Stimulated activated CD4-positive, alpha-beta T cell treated with anti-CD3 and anti-CD28 coated beads, TNF-alpha, amount 100 ng/mL, for 48 hours (primary cell): Measurements from ENCODE around the gene SLC25A1.

Experiments
- DNase-seq, 3 donors: peaks; one replicate each; pipeline ENCODE4 v3.0.0-alpha.2; 2020; ENCODE audit warnings: low read depth in 3 of 3

SLC25A1 gene

DNA sequence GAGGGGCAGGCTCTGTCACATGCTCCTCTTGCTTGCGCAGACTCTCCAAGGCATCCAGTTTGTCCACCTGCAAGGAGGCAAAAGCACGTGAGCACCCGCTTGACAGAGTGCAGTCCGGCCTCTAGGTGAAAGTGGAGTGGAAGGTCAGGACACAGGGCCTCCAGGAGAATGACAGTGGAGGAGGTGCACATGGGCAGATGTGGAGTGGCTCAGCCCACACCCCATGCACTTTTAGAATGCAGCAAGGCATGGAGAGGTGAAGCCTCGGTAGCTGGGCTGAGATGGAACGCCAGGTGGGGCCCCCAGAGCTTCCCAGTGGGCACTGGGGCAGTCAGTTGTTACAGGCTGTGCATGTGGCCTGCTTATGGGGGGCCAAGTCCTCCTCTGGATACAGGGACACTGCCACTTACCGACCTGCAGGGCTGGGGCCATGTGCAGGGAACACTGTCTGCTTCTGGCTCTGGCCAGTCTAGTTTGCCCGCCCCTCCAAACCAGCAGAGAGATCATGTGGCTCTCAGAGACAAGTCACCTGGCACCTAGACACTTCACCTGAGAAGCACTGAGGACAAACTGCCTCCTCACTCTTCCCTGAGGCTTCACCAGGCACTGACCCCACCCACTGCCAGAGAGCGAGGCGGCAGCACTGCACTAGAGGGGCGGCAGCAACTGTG lies 2.3 kb upstream of the SLC25A1 start:
- DNase-seq: no peak

DNA sequence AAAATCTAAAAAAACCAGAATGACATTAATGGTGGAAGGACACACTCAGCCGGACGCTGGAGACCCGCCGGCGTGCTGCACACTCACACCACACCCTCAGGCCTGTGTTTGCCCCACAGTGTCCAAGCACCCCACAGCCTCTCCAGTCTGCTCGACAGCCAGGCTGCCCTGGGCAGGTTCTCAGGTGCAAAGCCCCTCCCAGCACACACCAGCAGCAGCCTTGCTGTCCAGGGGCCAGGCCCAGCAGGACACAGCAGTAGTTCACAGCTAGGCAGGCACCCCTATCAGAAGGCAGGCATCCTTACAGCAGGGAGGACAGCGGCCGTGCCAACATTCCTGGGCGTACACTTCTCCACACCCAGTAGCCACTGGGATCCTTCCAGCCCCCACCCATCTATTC lies 1.7 kb upstream of the SLC25A1 start:
- DNase-seq: no peak

DNA sequence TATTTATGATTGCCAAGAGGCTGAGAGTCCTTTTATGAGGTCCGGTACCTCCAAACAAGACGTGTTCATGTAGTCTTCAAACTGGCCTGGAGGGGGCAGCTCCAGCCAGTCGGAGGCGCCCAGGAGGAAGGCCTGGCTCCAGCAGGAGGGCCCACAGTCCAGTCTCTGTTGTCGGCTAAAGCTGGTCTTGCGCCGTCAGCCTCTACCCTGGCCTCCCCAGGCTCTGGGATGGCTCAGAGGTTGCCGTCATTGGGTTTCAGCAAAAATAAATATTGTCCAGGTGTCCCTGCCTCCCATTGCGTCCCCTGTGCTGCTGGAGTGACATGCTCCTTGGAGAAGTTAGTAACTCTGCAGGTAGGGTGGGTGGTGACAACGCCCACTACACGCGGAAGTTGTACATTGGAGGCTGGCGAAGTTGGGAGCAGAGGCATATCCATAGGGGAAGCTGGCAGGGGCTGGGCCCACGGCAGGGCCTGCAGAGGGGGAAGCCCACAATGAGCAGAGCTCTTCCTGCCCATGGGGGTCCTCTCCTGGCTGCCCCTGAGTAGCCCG lies 1.0 kb upstream of the SLC25A1 start:
- DNase-seq: peak in 1 of 3 donors; percentile 28

DNA sequence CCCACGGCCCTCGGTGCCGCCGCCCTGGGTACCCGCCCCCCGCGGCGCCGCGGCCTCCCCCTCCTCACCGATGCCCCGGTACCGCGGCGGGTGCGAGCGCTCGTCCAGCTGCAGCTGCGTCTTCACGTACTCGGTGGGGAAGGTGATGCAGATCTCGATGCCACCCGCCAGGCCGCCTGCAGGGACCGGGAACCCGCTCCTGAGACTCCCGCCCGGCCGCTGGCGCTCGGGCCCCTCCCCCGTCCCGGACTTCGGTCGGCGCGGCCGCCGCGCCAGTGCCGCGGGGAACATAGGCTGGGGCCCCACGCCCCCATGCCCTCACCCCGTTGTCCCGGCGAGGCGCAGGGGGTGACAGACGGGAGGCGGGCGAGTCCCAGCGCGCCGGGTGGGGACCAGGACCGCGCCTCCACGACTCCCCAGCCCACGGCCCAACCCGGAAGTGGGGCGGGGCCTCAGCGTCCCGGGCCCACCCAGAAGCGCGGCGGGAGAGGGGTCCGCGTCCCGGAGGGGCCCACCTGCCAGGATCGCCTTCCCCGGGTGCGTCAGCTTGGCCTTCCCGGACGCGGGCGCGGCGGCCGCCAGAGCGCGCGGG lies 375 bp downstream of the SLC25A1 start:
- DNase-seq: peak in 1 of 3 donors; percentile 33

DNA sequence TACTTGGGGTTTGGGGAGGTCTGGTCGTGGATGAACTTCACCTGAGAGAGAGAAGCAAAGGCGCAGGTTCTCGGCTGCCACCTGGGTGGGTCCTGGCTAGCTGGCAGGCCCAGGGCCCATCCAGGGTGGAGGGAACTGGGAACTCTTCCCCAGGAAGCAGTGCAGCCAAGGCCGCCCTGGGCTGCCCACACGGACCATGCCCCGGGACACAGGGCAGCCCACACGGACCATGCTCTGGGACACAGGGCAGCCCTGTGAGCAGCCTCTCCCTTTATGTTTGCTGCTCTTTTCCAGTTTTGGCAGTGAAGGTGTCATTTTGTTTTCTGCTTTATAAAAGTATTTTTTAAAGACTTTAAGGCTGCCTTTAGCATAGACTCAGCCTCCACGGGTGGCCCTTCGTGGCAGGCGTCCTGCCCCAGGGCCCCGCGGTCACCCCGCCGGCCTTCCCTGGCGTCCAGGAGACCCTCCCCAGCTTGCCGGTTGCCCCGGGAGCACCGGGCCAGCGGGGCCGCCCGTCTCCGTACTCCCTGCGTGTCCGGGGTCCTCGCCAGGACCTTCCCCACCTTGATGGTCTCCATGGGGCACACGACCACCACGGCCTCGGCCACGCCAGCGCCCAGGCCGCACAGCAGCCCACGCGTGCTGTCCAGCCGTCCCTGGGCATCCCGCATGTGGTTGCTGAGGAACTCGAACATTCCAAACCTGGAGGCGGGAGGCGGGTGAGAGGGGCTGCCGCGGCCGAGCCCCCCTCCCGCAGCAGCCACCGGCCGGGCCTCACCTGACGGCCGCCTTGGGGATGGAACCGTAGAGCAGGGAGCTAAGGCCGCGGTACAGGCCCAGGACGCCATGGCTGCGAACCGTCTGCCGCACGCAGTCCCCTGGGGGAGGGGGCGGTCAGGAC lies 1.1 kb downstream of the SLC25A1 start:
- no peak for DNase-seq

DNA sequence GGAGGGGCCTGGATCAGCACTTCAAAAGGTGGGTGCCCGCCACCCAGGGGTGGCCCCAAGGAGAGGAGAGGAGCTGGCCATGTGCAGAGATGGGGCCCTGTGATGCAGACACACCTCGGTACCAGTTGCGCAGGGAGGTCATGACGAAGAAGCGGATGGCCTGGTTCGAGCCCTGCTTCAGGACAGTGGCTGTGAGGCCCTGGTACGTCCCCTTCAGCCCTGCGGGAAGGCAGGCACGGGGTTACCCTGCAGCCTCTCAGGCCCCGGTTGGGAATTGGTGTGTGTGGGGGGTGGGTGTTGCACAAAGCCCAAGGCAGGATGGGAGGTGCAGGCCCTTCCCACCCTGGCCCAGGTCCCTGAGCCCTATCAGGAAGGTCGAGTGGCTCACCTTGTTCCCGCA lies 1.8 kb downstream of the SLC25A1 start:
- no peak for DNase-seq

DNA sequence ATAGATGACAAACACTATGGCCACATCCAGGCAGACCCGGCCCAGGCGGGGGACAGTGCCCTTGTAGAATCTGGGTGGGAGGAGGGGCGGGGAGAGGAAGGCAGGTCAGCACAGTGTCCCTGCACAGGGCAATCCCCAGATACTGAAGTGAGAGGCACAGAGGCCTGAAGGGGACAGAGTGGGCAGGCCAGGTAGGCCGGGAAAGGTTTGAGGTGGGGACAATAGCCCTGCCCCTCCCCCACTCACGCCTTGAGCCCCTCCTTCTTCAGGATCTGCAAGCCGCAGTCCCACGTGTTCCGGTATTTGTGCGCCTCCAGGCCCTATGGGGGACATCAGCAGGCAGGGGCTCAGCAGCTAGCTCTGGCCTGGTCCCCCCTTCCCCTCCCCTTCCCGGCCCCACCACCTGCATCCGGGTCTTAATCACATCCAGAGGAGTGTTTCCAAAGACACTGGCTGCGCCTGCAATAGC lies 2.3 kb downstream of the SLC25A1 start:
- DNase-seq: no peak

DNA sequence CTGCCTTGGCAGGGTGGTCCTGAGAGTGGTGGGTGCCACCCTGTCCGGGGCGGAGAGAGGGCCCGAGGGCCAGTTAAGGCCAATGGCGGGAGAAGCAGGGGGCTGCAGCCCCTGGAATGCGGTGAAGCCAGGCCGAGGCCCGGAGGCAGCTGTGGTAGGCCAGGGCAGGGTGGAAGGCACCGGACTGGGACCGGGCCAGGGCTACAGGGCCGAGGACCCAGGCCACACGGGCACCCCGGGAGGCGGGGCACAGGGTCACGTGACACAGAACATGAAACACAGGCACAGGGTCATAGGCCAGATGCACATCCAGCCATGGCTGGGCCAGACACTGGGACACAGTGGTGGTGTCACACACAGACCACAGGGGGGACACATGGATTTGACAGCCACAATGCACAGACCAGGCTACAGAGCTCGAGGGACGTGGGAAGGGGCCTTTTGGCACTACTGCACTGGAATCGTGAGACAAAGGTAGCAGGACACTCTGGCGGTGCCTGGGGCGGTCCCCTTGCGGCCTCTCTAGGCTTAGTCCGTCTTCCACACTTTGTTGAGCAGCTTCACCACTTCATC lies 2.8 kb downstream of the SLC25A1 start:
- no peak for DNase-seq

DNA sequence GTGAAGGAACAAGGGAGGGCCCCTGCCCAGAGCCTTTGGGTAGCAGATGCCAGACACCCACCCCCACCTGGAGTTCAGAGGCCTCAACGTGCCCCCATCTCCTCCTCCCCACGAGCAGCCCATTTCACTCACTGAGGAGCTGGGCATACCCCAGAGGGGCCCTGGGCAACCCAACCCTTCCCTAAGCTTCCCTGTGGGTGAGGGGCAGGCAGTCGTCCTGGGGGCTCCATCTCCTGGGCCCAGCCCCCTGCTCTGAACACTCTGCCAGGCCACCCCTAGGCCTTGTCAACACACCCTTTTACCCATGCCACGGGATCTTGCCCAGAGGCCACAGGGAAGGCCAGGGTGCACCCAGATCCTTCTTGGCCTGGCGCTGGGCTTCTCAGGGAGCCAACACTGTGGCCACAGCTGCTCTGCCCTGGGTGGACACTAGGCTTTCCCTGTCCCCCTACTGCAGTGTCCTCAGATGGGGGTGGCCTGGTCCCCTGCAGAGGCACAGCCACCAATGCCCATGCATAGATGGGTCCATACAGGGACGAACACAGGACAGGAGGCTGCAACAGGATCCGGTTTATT lies 3.4 kb downstream of the SLC25A1 start:
- DNase-seq: no peak

DNA sequence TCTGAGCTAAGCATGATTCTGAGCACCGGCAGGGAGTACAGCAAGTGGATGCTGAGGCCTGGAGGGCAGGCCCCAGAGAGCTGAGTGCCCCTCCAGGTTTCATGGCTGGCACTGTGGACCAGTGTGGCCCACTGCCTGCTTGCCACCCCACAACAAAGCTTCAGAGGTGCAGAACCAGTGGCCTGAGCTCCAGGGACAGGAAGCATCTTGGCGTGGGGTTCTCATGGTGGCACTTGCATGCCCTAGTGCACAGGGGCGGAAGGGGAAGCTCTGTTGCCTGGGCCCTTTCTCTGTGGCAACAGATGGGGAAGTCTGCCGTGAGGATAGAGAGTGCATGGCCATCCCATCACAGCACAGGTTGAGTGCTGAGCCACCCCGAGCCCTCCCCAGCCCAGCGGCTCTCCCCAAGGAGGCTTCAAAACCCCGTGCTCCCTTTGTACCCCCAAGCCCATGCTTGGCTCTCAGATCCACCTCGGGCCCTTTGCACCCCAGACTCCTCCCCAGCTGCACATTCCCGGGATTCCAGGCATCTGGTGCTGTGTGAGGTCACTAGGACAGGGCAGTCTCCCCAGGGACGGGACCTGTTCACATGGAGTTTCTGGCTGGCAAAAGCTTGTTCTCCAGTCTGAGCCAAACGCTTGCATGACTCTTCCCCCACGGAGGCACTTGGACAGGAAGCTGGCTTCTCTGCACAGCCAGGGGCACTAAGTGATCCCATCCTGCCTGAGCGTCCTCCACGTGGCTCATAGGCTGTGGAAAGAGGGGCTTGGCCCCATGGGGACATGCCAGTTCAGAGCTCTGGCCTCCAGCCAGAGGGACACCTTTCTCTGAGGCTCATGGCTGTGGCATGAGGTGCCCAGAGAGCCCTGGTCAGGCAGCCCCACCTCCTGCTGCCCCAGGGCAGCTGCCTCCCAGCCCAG lies 4.2 kb downstream of the SLC25A1 start:
- no peak for DNase-seq

DNA sequence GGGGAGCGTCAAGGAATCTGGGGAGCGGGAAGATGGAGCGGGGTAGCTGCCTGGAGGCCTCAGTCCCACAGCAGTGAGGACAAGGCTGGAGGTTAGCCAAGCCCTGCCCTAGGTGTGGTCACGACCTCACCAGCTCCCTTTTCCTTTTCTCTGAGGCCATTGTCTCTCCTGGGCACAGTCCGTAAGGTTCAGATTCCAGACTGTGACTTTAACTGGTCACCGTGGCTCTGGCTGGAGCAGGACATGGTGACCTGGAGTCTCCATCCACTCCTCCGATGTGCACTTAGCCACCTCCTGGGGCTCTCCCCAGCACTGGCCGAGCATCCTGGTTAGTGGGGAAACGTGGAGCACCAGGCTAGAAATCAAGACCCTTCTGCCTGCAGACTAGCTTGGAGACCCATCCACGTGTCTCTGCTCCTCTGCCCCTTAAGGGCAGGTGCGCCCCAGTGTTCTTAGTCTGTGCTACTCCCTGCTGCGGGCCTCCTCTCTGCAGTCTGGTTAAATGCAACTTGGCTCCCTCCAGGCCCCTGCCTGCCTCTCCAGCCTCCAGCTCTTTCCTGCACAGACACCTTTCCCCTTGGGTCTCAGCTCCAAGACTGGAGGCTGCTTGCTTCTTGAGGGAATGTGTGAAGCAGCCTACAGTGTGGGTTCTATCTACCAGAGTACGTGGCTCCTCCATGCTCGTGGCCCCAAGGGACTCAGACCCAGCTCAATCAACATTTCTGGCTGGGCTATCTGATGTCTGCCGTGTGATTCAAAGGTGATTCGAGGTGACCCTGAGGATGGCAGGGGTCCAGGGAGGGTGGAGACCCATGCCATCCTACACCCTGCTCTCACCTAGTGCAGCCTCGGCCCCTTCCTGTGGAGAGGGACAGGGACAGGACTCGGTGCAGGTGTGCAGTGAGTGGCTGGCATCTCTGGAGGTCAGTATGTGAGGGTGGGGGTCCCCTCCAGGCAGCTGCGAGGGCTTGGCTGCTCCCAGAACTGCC lies 5.2 kb downstream of the SLC25A1 start:
- DNase-seq: no peak

DNA sequence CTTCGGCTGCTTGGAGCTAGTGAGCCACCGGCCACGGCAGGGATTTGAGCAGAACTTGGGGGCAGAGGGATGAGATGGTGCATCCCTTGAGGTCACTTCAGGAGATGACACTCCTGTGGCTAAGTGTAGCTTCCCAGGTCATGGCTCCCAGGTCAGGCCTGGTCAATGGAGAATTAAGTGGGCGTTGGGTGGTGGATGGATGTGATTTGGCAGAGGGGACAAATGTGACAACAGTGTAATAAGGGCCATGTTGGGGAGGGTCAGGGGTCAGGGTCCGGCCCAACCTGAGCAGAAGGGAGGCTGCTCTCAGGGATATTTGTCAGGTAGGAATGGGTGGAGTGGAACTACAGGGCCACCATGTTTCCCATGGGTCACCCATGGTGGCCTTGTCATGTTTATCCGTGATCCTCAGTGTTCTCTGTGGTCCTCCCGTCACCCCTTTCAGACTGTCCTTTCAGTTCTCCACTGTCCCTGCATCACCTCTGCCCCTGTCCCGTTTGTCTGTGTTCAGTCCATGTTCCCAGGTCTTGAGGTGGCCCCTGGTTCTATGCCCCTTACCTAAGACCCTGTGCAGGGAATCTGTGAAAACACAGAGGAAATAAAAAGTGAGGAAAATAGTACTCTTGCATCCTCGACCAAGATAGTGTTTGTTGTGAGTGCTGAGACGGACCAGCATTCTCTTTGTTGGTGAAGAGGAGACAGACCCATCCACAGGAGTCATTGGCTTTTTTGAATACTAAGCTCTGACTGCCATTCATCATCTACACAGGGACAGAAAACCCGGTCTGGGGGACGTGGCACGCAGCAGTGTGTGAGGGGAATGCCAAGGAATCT lies 6.1 kb downstream of the SLC25A1 start:
- DNase-seq: no peak

DNA sequence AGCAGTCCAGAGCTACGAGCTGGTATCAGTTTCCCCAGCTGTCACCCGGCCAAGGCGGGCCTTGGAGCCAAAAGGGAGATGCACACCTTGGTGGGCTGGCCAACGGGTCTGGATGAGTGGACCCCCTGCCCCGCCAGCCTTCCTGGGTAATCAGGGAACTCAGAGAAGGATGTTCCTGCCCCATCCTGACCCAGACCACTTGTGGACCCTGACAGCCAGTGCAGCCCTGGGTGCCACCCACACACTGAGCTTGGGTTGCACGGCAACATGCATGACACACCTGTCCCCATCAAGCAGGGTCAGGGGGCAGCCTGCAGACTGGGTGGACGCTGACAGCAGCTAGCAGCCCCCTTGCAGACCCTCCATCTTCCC lies 8.6 kb downstream of the SLC25A1 start:
- no peak for DNase-seq

DNA sequence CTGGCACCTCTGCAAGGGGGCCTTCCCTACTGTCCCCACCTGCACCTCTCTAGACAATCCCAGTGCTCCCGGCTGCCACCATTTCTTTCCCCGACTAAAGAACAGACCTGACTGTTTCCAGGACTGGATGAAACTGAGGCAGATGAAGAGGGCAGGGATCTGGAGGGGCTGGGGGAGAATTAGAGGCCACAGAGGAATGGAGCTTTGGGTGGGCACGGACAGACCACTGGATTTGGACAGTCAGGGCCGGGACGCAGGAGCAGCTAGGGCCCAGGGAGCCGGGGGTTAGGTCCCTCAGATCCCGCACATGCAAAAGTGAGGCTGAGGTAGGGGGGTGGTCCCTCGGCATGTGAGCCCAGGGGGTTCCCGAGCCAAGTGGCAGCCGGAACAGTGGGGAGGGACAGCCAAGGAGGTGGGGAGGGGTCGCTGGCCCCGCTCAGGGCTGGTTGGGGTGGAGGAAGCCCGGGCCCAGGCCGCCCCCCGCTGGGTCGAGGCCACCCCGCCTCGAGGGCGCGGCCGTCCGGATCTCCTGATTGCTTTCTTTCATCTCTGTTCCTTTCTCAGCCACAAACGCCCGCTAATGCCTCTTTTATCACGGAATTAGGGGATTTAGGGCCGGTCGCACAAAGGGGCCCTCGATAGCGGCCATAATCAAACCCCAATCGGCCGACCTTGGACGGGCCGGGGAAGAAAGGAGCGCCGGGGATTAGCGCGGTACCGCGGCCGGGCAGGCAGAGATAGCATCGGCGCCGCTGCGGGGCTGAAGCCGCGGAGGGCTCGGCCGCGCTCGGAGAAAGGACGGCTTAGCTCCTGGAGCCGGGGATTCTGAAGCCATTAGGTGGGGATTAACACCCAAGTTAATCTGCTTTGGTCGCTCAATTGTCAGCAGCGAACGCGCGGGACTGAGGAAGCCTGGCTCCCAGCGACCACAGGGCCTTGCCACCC lies 9.3 kb downstream of the SLC25A1 start:
- no peak for DNase-seq

DNA sequence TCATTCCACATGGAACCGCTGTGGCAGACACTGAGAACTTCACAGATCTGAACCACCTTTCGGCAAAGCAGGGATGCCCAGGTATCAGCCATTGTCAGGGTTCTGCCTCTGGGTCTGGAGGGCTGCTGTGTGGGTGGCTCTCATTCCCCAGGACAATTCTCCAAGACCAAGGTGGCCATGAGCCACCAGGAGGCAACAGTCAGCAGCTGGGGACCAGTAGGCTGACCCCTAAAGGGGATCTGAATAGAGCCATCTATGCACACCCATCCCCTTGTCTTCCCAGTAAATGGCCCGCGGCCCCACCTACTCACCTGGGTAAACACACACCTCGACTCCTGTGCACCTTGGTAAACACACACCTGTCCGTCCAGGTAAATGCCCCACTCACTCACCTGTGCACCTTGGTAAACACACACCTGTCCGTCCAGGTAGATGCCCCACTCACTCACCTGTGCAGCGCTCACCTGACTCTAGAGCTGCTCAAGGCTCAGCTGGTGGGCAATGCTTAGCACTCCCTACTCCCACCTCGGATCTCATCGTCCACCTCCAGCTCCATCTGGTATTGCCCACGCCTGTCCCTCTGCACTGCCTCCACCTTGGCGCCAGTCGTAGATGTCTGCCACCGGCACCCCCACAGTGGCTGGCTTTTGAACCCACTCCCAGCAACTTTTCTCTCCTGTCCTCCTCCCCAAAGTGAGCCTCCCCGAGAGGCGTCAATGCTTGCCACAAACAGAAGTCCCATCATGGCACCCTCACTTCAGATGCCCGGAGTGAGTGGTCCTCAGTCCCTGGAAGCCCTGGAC lies 10.2 kb downstream of the SLC25A1 start:
- no peak for DNase-seq

DNA sequence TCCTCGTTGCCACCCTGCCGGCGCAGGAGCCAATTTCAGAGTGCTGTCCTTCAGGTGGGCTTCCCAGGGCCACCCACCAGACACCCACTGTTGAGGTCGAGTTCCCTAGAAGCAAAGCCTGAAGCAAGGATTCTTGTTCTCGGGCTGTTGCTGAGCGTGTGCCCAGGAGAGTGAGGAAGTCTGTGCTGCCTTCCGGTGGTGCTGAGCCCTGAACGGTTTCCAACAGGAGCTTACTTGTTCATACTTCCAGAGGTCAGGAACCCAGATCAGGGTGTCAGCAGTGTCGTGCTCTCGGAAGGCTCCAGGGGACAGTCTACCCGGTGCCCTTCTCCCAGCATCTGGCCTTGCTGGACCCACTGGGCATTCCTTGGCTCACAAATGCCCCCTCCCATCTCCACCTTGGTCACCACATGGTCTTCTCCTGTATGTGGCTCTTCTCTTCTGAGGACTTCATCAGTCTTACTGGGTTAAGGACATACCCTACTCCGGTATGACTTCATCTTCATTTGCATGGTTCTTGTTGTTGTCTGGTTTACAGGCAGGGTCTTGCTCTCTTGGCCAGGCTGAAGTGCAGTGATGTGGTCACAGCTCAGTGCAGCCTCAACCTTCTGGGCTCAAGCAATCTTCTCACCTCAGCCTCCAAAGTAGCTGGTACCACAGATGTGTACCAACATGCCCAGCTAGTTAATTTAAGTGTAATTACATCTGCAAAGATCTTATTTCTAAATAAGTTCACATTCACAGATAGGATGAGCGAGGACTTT lies 11.2 kb downstream of the SLC25A1 start:
- DNase-seq: no peak
